ENCODE measurements around the gene PRR15. TPM values are rescaled to one million over a fixed set of nuclear protein-coding genes. Genes with fewer than 3 reads are reported as not detected.

The PRR15 gene
- total RNA-seq, 3 donors from 2014 or later, result 104 to 356 (median 173) TPM

GRCh38 chr7:29597266-29597665, 33.6 kb downstream of the PRR15 start:
- no peak for DNase-seq
- intact Hi-C loops (cut with DNase I, micrococcal nuclease), result no loop called here
- no peak for ATAC-seq
- no peak for TF ChIP-seq CTCF (IDR thresholded peaks at IDR 0.05)
- no peaks in the 10 kb centered on the region for H3K36me3 ChIP-seq (ENCODE audit: low read depth)
- H3K9me3 ChIP-seq, result no peaks in the 10 kb centered on the region
- H3K4me3 ChIP-seq, result no peak overlapping the region
- peaks cover 5% of the 10 kb centered on the region for H3K4me1 ChIP-seq (ENCODE audit: low read depth)

- H3K9me3 ChIP-seq, result no peaks in the 10 kb centered on the region
- no peak for TF ChIP-seq CTCF (IDR thresholded peaks at IDR 0.05)
- no peak for DNase-seq
- intact Hi-C loops (cut with DNase I, micrococcal nuclease), result no loop called here
- peaks cover 5% of the 10 kb centered on the region for H3K4me1 ChIP-seq (ENCODE audit: low read depth)
- no peaks in the 10 kb centered on the region for H3K36me3 ChIP-seq (ENCODE audit: low read depth)
- ATAC-seq, result no peak
- H3K4me3 ChIP-seq, result no peak overlapping the region
Measured at GRCh38 chr7:29598137-29598536, 34.5 kb downstream of the PRR15 start.

- no peak for TF ChIP-seq CTCF (IDR thresholded peaks at IDR 0.05)
- Histone ChIP-seq H3K4me1 (ENCODE audit: low read depth) (peaks cover 5% of the 10 kb centered on the region), H3K4me3 (no peak overlapping the region), H3K9me3 (no peaks in the 10 kb centered on the region), H3K36me3 (ENCODE audit: low read depth) (no peaks in the 10 kb centered on the region)
- intact Hi-C loops (cut with DNase I, micrococcal nuclease), result no loop called here
- ATAC-seq, result peak; percentile 99
- DNase-seq, result peak; percentile 81 to 97 (median 84)
Measured at GRCh38 chr7:29598613-29599012, 35.0 kb downstream of the PRR15 start.

GRCh38 chr7:29599026-29599425, 35.4 kb downstream of the PRR15 start:
- peaks cover 5% of the 10 kb centered on the region for H3K4me1 ChIP-seq (ENCODE audit: low read depth)

GRCh38 chr7:29600661-29601060, 37.0 kb downstream of the PRR15 start:
- ATAC-seq, result no peak
- peaks cover 9% of the 10 kb centered on the region for H3K4me1 ChIP-seq (ENCODE audit: low read depth)
- no peak for TF ChIP-seq CTCF (IDR thresholded peaks at IDR 0.05)
- no peak overlapping the region for H3K4me3 ChIP-seq
- no peaks in the 10 kb centered on the region for H3K36me3 ChIP-seq (ENCODE audit: low read depth)
- intact Hi-C loops (cut with DNase I, micrococcal nuclease), result no loop called here
- no peaks in the 10 kb centered on the region for H3K9me3 ChIP-seq
- DNase-seq, result no peak

More at GRCh38 chr7:29599026-29599425, 35.4 kb downstream of the PRR15 start:
- intact Hi-C loops (cut with DNase I, micrococcal nuclease), result no loop called here
- no peak overlapping the region for H3K4me3 ChIP-seq
- no peaks in the 10 kb centered on the region for H3K9me3 ChIP-seq
- TF ChIP-seq CTCF (IDR thresholded peaks at IDR 0.05), result no peak
- no peaks in the 10 kb centered on the region for H3K36me3 ChIP-seq (ENCODE audit: low read depth)
- ATAC-seq (peak; percentile 12), DNase-seq (no peak)

- ATAC-seq (no peak), DNase-seq (no peak)
- Histone ChIP-seq H3K4me1 (ENCODE audit: low read depth) (peaks cover 26% of the 10 kb centered on the region), H3K9me3 (no peaks in the 10 kb centered on the region), H3K36me3 (ENCODE audit: low read depth) (no peaks in the 10 kb centered on the region), H3K4me3 (no peak overlapping the region)
- intact Hi-C loops (cut with DNase I, micrococcal nuclease), result no loop called here
- TF ChIP-seq CTCF (IDR thresholded peaks at IDR 0.05), result no peak
Measured at GRCh38 chr7:29604052-29604451, 40.4 kb downstream of the PRR15 start.
